T-helper 1 cell treated with Interleukin-12 subunit alpha and Interleukin-12 subunit beta and Interleukin-4 antibody, amounts not matched to agents 30 ng/mL and 1 ng/mL, for 36 hours (primary cell): Measurements from ENCODE around the gene KLHL24. TPM values are rescaled to one million over a fixed set of nuclear protein-coding genes. Genes with fewer than 3 reads are reported as not detected.
"Not testable (repeated sequence)": the region's sequence is repeated elsewhere in the genome, so short reads cannot be mapped to it uniquely, and the experiment has no call there.

Experiments used
- intact Hi-C: fragments of 100-400 bp; cut with micrococcal nuclease; formaldehyde crosslinking; loops from one replicate; pipeline ENCODE4 v1.15.1; 2024
- total RNA-seq: library from RNA; stranded (reverse); gene quantifications from 2 replicates; pipeline ENCODE4 v1.2.3, GENCODE V29; 2022

The KLHL24 gene
- total RNA-seq, 1 donor from 2014 or later: 20.5 TPM

- intact Hi-C loops: no loop called here
These were observed 57.0 kb downstream of the KLHL24 start for GRCh38 chr3:183692436-183692835.

- intact Hi-C loops: loop anchor here (2.0 to 5.0 kb wide), 7 partner anchors 477 to 903 kb away; partner anchors contain the start of genes ABCF3, ALG3, AP2M1 and ATP11B
These were observed 60.3 kb downstream of the KLHL24 start for GRCh38 chr3:183695569-183696364.

GRCh38 chr3:183697123-183697609 lies 61.7 kb downstream of the KLHL24 start:
- intact Hi-C loops: loop anchor here (1.0 to 5.0 kb wide), 10 partner anchors 61 to 905 kb away; partner anchors contain the start of genes ABCF3, ALG3, AP2M1 and ATP11B

GRCh38 chr3:183697610-183698317 lies 62.3 kb downstream of the KLHL24 start, which contains the start of gene YEATS2:
Gene YEATS2, plus strand, starts transcription at chr3:183697797. Its CDS starts 17,366 bp downstream, at chr3:183715163.
- intact Hi-C loops: loop anchor here (1.0 to 5.0 kb wide), 17 partner anchors 13 to 905 kb away; partner anchors contain the start of genes ABCC5, ABCF3, ALG3 and AP2M1

- intact Hi-C loops: loop anchor here (1.0 to 5.0 kb wide), 13 partner anchors 12 to 906 kb away; partner anchors contain the start of genes ABCC5, ABCF3, AP2M1 and ATP11B
These were observed 62.9 kb downstream of the KLHL24 start for GRCh38 chr3:183698318-183698751.

GRCh38 chr3:183698756-183699155 lies 63.3 kb downstream of the KLHL24 start:
- intact Hi-C loops: loop anchor here (1.0 to 5.0 kb wide), 14 partner anchors 12 to 906 kb away; partner anchors contain the start of genes ABCC5, ABCF3, AP2M1 and ATP11B

GRCh38 chr3:183699238-183699947 lies 64.0 kb downstream of the KLHL24 start:
- intact Hi-C loops: loop anchor here (1.0 to 5.0 kb wide), 10 partner anchors 183 to 907 kb away; partner anchors contain the start of genes ABCC5, ABCF3, AP2M1 and ATP11B

- intact Hi-C loops: no loop called here
These were observed 66.3 kb downstream of the KLHL24 start for GRCh38 chr3:183701744-183702143.

GRCh38 chr3:183703892-183704291 lies 68.5 kb downstream of the KLHL24 start:
- intact Hi-C loops: not testable (repeated sequence)

GRCh38 chr3:183710231-183710630 lies 74.8 kb downstream of the KLHL24 start:
- intact Hi-C loops: loop anchor here (1.0 kb wide), 1 partner anchor 12 kb away; no protein-coding TSS in a partner anchor

GRCh38 chr3:183711516-183711915 lies 76.1 kb downstream of the KLHL24 start:
- intact Hi-C loops: no loop called here

- intact Hi-C loops: no loop called here
These were observed 79.2 kb downstream of the KLHL24 start for GRCh38 chr3:183714622-183715021.

- intact Hi-C loops: no loop called here
These were observed 82.6 kb downstream of the KLHL24 start for GRCh38 chr3:183718012-183718411.

- intact Hi-C loops: no loop called here
These were observed 90.0 kb downstream of the KLHL24 start for GRCh38 chr3:183725387-183725786.

- intact Hi-C loops: no loop called here
These were observed 92.8 kb downstream of the KLHL24 start for GRCh38 chr3:183728204-183728603.

GRCh38 chr3:183730361-183730760 lies 94.9 kb downstream of the KLHL24 start:
- intact Hi-C loops: no loop called here

- intact Hi-C loops: no loop called here
These were observed 96.2 kb downstream of the KLHL24 start for GRCh38 chr3:183731611-183732010.

- intact Hi-C loops: no loop called here
These were observed 98.1 kb downstream of the KLHL24 start for GRCh38 chr3:183733553-183733952.
